SK-N-MC (cell line): ENCODE results near the gene LOC101059915.
"Not testable (repeated sequence)": the region's sequence is repeated elsewhere in the genome, so short reads cannot be mapped to it uniquely, and the experiment has no call there.

Experiments
- EZH2 ChIP-seq: fragments of 200-600 bp; sonication (generic); IDR thresholded peaks from one replicate; pipeline ENCODE4 v1.6.1; 2017; ENCODE audit warnings: antibody characterized with exemption
- POLR2AphosphoS5 ChIP-seq: IDR thresholded peaks from 2 replicates; pipeline ENCODE4 v1.6.1; 2012; ENCODE audit warnings: mild to moderate bottlenecking, low read depth, low read length, borderline replicate concordance

- not testable (repeated sequence) for TF ChIP-seq EZH2, POLR2AphosphoS5
Measured at GRCh38 chrX:71644406-71644805, 22.9 kb upstream of the LOC101059915 start.
